Kidney (tissue), 14 donors: ENCODE measurements around the gene PLA2R1. TPM values are rescaled to one million over a fixed set of nuclear protein-coding genes. Genes with fewer than 3 reads are reported as not detected.
A peak's percentile ranks its signal among the peaks of the same experiment; 100 is the strongest.

Experiments
- DNase-seq, 5 donors: peaks; one replicate each; pipeline ENCODE4 v3.0.0-alpha.2; 2013 to 2020
- FAIRE-seq: peaks from 2 replicates; lab custom pipeline; 2012; peaks lifted over from hg19 to GRCh38; lab: Jason Lieb, UNC
- H3K27ac ChIP-seq, 2 donors: one replicate each; pipeline ENCODE4 v1.7.0; 2013; ENCODE audit warnings: low read depth in 2 of 2, low read length in 2 of 2, inconsistent platforms in 1 of 2
- H3K27me3 ChIP-seq: one replicate; pipeline ENCODE4 v1.7.1; 2013; ENCODE audit warnings: low read length, inconsistent platforms; ENCODE audit not compliant: control insufficient read depth, insufficient read depth
- H3K36me3 ChIP-seq, 3 donors: one replicate each; pipeline versions ENCODE4 v1.7.0 to v1.7.1; 2013; ENCODE audit warnings: low read length in 3 of 3, control low read depth in 1 of 3, inconsistent platforms in 1 of 3; ENCODE audit not compliant: insufficient read depth in 3 of 3, control insufficient read depth in 2 of 3
- H3K4me1 ChIP-seq, 3 donors: one replicate each; pipeline versions ENCODE4 v1.7.0 to v1.7.1; 2013; ENCODE audit warnings: low read length in 3 of 3, inconsistent platforms in 1 of 3, low read depth in 1 of 3; ENCODE audit not compliant: control insufficient read depth in 2 of 3, insufficient read depth in 2 of 3
- H3K4me3 ChIP-seq, 3 donors: one replicate each; pipeline versions ENCODE4 v1.7.0 to v1.8.1; 2013; ENCODE audit warnings: low read length in 3 of 3, control low read depth in 1 of 3, inconsistent platforms in 1 of 3
- H3K9ac ChIP-seq, 3 donors: one replicate each; pipeline versions ENCODE4 v1.7.0 to v1.7.1; 2013; ENCODE audit warnings: low read length in 3 of 3, control low read depth in 1 of 3, inconsistent platforms in 1 of 3
- H3K9me3 ChIP-seq, 3 donors: one replicate each; pipeline versions ENCODE4 v1.7.0 to v1.7.1; 2013; ENCODE audit warnings: low read length in 3 of 3, control low read depth in 1 of 3, inconsistent platforms in 1 of 3; ENCODE audit not compliant: control insufficient read depth in 2 of 3, insufficient read depth in 1 of 3
- CTCF ChIP-seq: IDR thresholded peaks from 3 replicates; pipeline ENCODE4 v1.5.1; 2012; ENCODE audit warnings: mild to moderate bottlenecking, moderate library complexity, borderline replicate concordance; ENCODE audit not compliant: insufficient read depth; ENCODE audit errors: extremely low read depth
- intact Hi-C: fragments of 100-400 bp; cut with DNase I; formaldehyde crosslinking; loops from one replicate; pipeline ENCODE4 v1.11.1; 2022
- polyA plus RNA-seq: library from polyadenylated mRNA; stranded (reverse); fragments of 350-450 nt; fragmentation: Illumina TruSeq; extraction: RNeasy Lipid Tissue Mini Kit (QIAGEN cat#74804); gene quantifications from one replicate; pipeline ENCODE4 v1.2.3, GENCODE V29; 2014; ENCODE audit warnings: low read depth, low replicate concordance; ENCODE audit not compliant: insufficient read depth
- total RNA-seq: library from RNA; stranded (reverse); fragmentation: NEBNext Ultra II Directional; extraction: Animal tissue kit (Norgen Biotek cat#: 25700); gene quantifications from one replicate; pipeline ENCODE4 v1.2.1, GENCODE V29; 2021
- donor health status: control.
- donor health status: control.
- donor health status: control.
- donor health status: control.
- donor health status: control.
- donor health status: DM: yes; HTN: yes; CAD: no.
- donor health status: Normal renal cell carcinoma (clear cell type).

Gene PLA2R1
- total and polyA plus RNA-seq, 2 donors from 2014 or later = 6.6 to 71.9 TPM

- no peak for TF ChIP-seq CTCF
- Histone ChIP-seq H3K9ac (peak overlapping the region in 2 of 3 donors; percentile 18 to 47), H3K27me3 (no peaks in the 10 kb centered on the region), H3K27ac (peak overlapping the region; percentile 10 to 26), H3K4me3 (peak overlapping the region in 2 of 3 donors; percentile 53 to 72), H3K36me3 (no peaks in the 10 kb centered on the region), H3K9me3 (no peaks in the 10 kb centered on the region), H3K4me1 (peaks cover 0 to 6% (median 3%) of the 10 kb centered on the region in 3 donors)
- FAIRE-seq = no peak
- DNase-seq = peak in 1 of 5 donors; percentile 43
- intact Hi-C loops = no loop called here
Measured at GRCh38 chr2:159903443-159904126, 158.8 kb downstream of the PLA2R1 start.

- DNase-seq (peak in 1 of 5 donors; percentile 27), FAIRE-seq (no peak)
- H3K27ac ChIP-seq = no peak overlapping the region
- H3K9me3 ChIP-seq = no peaks in the 10 kb centered on the region
- H3K36me3 ChIP-seq = no peaks in the 10 kb centered on the region
- H3K27me3 ChIP-seq = no peaks in the 10 kb centered on the region
- no peak for TF ChIP-seq CTCF
- no peak overlapping the region for H3K9ac ChIP-seq
- H3K4me3 ChIP-seq = no peak overlapping the region
- peaks cover 0 to 6% (median 3%) of the 10 kb centered on the region in 3 donors for H3K4me1 ChIP-seq
- intact Hi-C loops = no loop called here
Measured at GRCh38 chr2:159902722-159903121, 159.7 kb downstream of the PLA2R1 start.

- H3K27ac ChIP-seq = no peak overlapping the region
- no peaks in the 10 kb centered on the region for H3K36me3 ChIP-seq
- no peak for DNase-seq
- intact Hi-C loops = no loop called here
- H3K4me3 ChIP-seq = no peak overlapping the region
- peaks cover 0 to 6% (median 3%) of the 10 kb centered on the region in 3 donors for H3K4me1 ChIP-seq
- H3K27me3 ChIP-seq = no peaks in the 10 kb centered on the region
- TF ChIP-seq CTCF = no peak
- no peaks in the 10 kb centered on the region for H3K9me3 ChIP-seq
- H3K9ac ChIP-seq = no peak overlapping the region
- FAIRE-seq = no peak
Measured at GRCh38 chr2:159900343-159900742, 162.1 kb downstream of the PLA2R1 start.

- no peak for TF ChIP-seq CTCF
- Histone ChIP-seq H3K27ac (no peak overlapping the region), H3K4me3 (no peak overlapping the region), H3K4me1 (peaks cover 0 to 3% (median 0%) of the 10 kb centered on the region in 3 donors), H3K27me3 (no peaks in the 10 kb centered on the region), H3K9ac (no peak overlapping the region), H3K9me3 (no peaks in the 10 kb centered on the region), H3K36me3 (no peaks in the 10 kb centered on the region)
- intact Hi-C loops = no loop called here
- no peak for FAIRE-seq
- DNase-seq = no peak
Measured at GRCh38 chr2:159898441-159898840, 164.0 kb downstream of the PLA2R1 start.
